IMR-90 (cell line): ENCODE results near the gene ZBED4. TPM values are rescaled to one million over a fixed set of nuclear protein-coding genes. Genes with fewer than 3 reads are reported as not detected.

Experiments
- ATAC-seq: fragments of 200-7000 bp; cut with Tn5 transposase; 2 replicates; pipeline ENCODE4 v1.9.1; 2020; ENCODE audit warnings: low read depth, mild to moderate bottlenecking, moderate library complexity
- BruUV-seq: library from RNA; stranded (reverse); fragments of 400-500 nt; replicated peaks from 2 replicates; lab custom pipeline; 2021; lab: Mats Ljungman, UMichigan
- CTCF ChIA-PET: fragments of 300-600 bp; formaldehyde crosslinking; extraction: SDS; loops from one replicate; lab custom pipeline; 2021; ENCODE audit warnings: antibody characterized with exemption; lab: Yijun Ruan, JAX
- POLR2A ChIA-PET: fragments of 300-600 bp; sonication (Branson Sonifier 250); formaldehyde crosslinking; loops from one replicate; lab custom pipeline; 2022; ENCODE audit warnings: antibody characterized with exemption; ENCODE audit not compliant: unreplicated experiment; lab: Charles Lee
- DNase-seq: peaks from one replicate; pipeline ENCODE4 v3.0.0; 2013
- H2AFZ ChIP-seq: replicated peaks from 2 replicates; pipeline ENCODE3; 2013; ENCODE audit warnings: low read length, mild to moderate bottlenecking; ENCODE audit not compliant: poor library complexity
- H2AK5ac ChIP-seq: 2 replicates; pipeline ENCODE4 v1.6.1; 2013; ENCODE audit warnings: low read depth, low read length, inconsistent platforms
- H2AK9ac ChIP-seq: replicated peaks from 2 replicates; pipeline ENCODE3; 2013; ENCODE audit warnings: mild to moderate bottlenecking, low read depth, low read length, moderate library complexity; ENCODE audit not compliant: poor library complexity
- H2BK120ac ChIP-seq: 2 replicates; pipeline ENCODE4 v1.6.1; 2013; ENCODE audit warnings: low read depth, low read length, inconsistent platforms
- H2BK15ac ChIP-seq: 3 replicates; pipeline ENCODE4 v1.6.1; 2013; ENCODE audit warnings: low read depth, low read length, inconsistent platforms
- H2BK20ac ChIP-seq: 2 replicates; pipeline ENCODE4 v1.6.1; 2013; ENCODE audit warnings: low read depth, mild to moderate bottlenecking, inconsistent platforms, low read length, moderate library complexity
- H2BK5ac ChIP-seq: 2 replicates; pipeline ENCODE4 v1.6.1; 2013; ENCODE audit warnings: mild to moderate bottlenecking, low read depth, low read length, inconsistent platforms; ENCODE audit not compliant: poor library complexity, severe bottlenecking
- H3K14ac ChIP-seq: replicated peaks from 2 replicates; pipeline ENCODE4 v1.6.1; 2013; ENCODE audit warnings: low read depth, low read length, inconsistent platforms
- H3K18ac ChIP-seq: 2 replicates; pipeline ENCODE4 v1.6.1; 2013; ENCODE audit warnings: low read depth, low read length, control low read depth
- H3K23ac ChIP-seq: 2 replicates; pipeline ENCODE4 v1.6.1; 2013; ENCODE audit warnings: low read depth, low read length, inconsistent platforms
- H3K27ac ChIP-seq: 2 replicates; pipeline ENCODE4 v1.5.1; 2013; ENCODE audit warnings: mild to moderate bottlenecking, control low read depth, low read length; ENCODE audit not compliant: insufficient read depth
- H3K27me3 ChIP-seq: 2 replicates; pipeline ENCODE4 v1.6.1; 2013; ENCODE audit warnings: low read length; ENCODE audit not compliant: control insufficient read depth, insufficient read depth
- H3K36me3 ChIP-seq: 2 replicates; pipeline ENCODE4 v1.6.1; 2013; ENCODE audit warnings: low read length, mixed read lengths; ENCODE audit not compliant: control insufficient read depth, insufficient read depth
- H3K4ac ChIP-seq: 2 replicates; pipeline ENCODE4 v1.6.1; 2013; ENCODE audit warnings: low read depth, low read length, inconsistent platforms
- H3K4me1 ChIP-seq: 2 replicates; pipeline ENCODE4 v1.6.1; 2013; ENCODE audit warnings: low read length, mixed read lengths; ENCODE audit not compliant: control insufficient read depth, insufficient read depth
- H3K4me2 ChIP-seq: 2 replicates; pipeline ENCODE4 v1.6.1; 2013; ENCODE audit warnings: low read depth, mild to moderate bottlenecking, control low read depth, low read length, moderate library complexity
- H3K4me3 ChIP-seq: 2 replicates; pipeline ENCODE4 v1.5.1; 2013; ENCODE audit warnings: low read depth, mild to moderate bottlenecking, control low read depth, low read length, moderate library complexity; ENCODE audit not compliant: insufficient read depth
- H3K56ac ChIP-seq: 2 replicates; pipeline ENCODE4 v1.6.1; 2013; ENCODE audit warnings: low read length, inconsistent platforms; ENCODE audit not compliant: insufficient read depth; ENCODE audit errors: extremely low read depth
- H3K79me1 ChIP-seq, 2 experiments: 2 replicates each; pipeline ENCODE4 v1.6.1; 2013; ENCODE audit warnings: low read length in 2 of 2, inconsistent platforms in 1 of 2, low read depth in 1 of 2
- H3K9ac ChIP-seq: 2 replicates; pipeline ENCODE4 v1.6.1; 2013; ENCODE audit warnings: low read depth, low read length, control low read depth
- H3K9me1 ChIP-seq: 2 replicates; pipeline ENCODE4 v1.6.1; 2013; ENCODE audit warnings: low read length, inconsistent platforms; ENCODE audit not compliant: insufficient read depth
- H3K9me3 ChIP-seq: 2 replicates; pipeline ENCODE4 v1.6.1; 2013; ENCODE audit warnings: low read length; ENCODE audit not compliant: control insufficient read depth, insufficient read depth
- H4K20me1 ChIP-seq: 2 replicates; pipeline ENCODE4 v1.6.1; 2013; ENCODE audit warnings: low read length, inconsistent platforms; ENCODE audit not compliant: insufficient read depth
- H4K5ac ChIP-seq: 2 replicates; pipeline ENCODE4 v1.6.1; 2013; ENCODE audit warnings: mild to moderate bottlenecking, low read depth, low read length, control low read depth
- H4K8ac ChIP-seq, 2 experiments: 2 replicates each; pipeline ENCODE4 v1.6.1; 2013; ENCODE audit warnings: low read depth in 2 of 2, low read length in 2 of 2, control low read depth in 1 of 2, inconsistent platforms in 1 of 2
- H4K91ac ChIP-seq: 2 replicates; pipeline ENCODE4 v1.6.1; 2013; ENCODE audit warnings: low read depth, low read length, inconsistent platforms; ENCODE audit not compliant: insufficient read depth
- BHLHE40 ChIP-seq: fragments of 150-350 bp; IDR thresholded peaks from 2 replicates; pipeline ENCODE4 v1.6.1; 2016; ENCODE audit warnings: mild to moderate bottlenecking, low read depth, low read length
- CEBPB ChIP-seq: IDR thresholded peaks from 2 replicates; pipeline ENCODE4 v1.6.1; 2012; ENCODE audit warnings: low read depth, low read length, improper control_type of control experiment
- CHD1 ChIP-seq: IDR thresholded peaks from 2 replicates; pipeline ENCODE4 v1.6.1; 2012; ENCODE audit warnings: low read depth, low read length, improper control_type of control experiment
- ELK1 ChIP-seq: fragments of 150-350 bp; IDR thresholded peaks from 2 replicates; pipeline ENCODE4 v1.6.1; 2016; ENCODE audit warnings: low read depth, mild to moderate bottlenecking, low read length, moderate library complexity, borderline replicate concordance
- FOS ChIP-seq: fragments of 150-350 bp; IDR thresholded peaks from 2 replicates; pipeline ENCODE4 v1.6.1; 2016; ENCODE audit warnings: low read depth, low read length
- MAFK ChIP-seq: IDR thresholded peaks from 2 replicates; pipeline ENCODE4 v1.6.1; 2012; ENCODE audit warnings: low read depth, low read length, improper control_type of control experiment
- MAZ ChIP-seq: IDR thresholded peaks from 2 replicates; pipeline ENCODE4 v1.6.1; 2012; ENCODE audit warnings: low read depth, mild to moderate bottlenecking, low read length, improper control_type of control experiment, moderate library complexity, borderline replicate concordance
- MXI1 ChIP-seq: IDR thresholded peaks from 2 replicates; pipeline ENCODE4 v1.6.1; 2012; ENCODE audit warnings: low read depth, mild to moderate bottlenecking, low read length, moderate library complexity, borderline replicate concordance
- NFE2L2 ChIP-seq: fragments of 150-350 bp; IDR thresholded peaks from 2 replicates; pipeline ENCODE4 v1.6.1; 2016; ENCODE audit warnings: low read depth, mild to moderate bottlenecking, low read length
- POLR2A ChIP-seq: IDR thresholded peaks from 2 replicates; pipeline ENCODE4 v1.6.1; 2012; ENCODE audit warnings: mild to moderate bottlenecking, low read depth, low read length
- RAD21 ChIP-seq: IDR thresholded peaks from 2 replicates; pipeline ENCODE4 v1.6.1; 2012; ENCODE audit warnings: low read length, improper control_type of control experiment
- RCOR1 ChIP-seq: IDR thresholded peaks from 2 replicates; pipeline ENCODE4 v1.6.1; 2012; ENCODE audit warnings: mild to moderate bottlenecking, low read length, improper control_type of control experiment; ENCODE audit not compliant: insufficient replicate concordance
- RFX5 ChIP-seq: IDR thresholded peaks from 2 replicates; pipeline ENCODE4 v1.8.0; 2012; ENCODE audit warnings: low read depth, mild to moderate bottlenecking, low read length, moderate library complexity
- SMC3 ChIP-seq: fragments of 150-350 bp; IDR thresholded peaks from 2 replicates; pipeline ENCODE4 v1.6.1; 2016; ENCODE audit warnings: low read depth, mild to moderate bottlenecking, antibody characterized with exemption, low read length, moderate library complexity
- USF2 ChIP-seq: fragments of 150-350 bp; IDR thresholded peaks from 2 replicates; pipeline ENCODE4 v1.6.1; 2017; ENCODE audit warnings: mild to moderate bottlenecking, antibody characterized with exemption, low read length, low read depth
- WGBS, 2 experiments: methylation state at CpG; one replicate each; pipeline versions ENCODE4 v1.1.5 to v1.1.7; 2013; ENCODE audit warnings: missing lambda C conversion rate in 2 of 2; ENCODE audit not compliant: insufficient read length in 1 of 2; ENCODE audit errors: extremely low coverage in 2 of 2; 5-methylcytosine and 5-hydroxymethylcytosine counted together
- dilution Hi-C: fragments of 300-500 bp; cut with HindIII; formaldehyde crosslinking; loops from one replicate; pipeline ENCODE4 v1.14.3; 2018; ENCODE audit warnings: low sequenced_read_pairs; ENCODE audit not compliant: unreplicated experiment
- in situ Hi-C: fragments of 300-500 bp; cut with MboI; formaldehyde crosslinking; loops from 3 replicates; pipeline ENCODE4 v1.14.3; 2019; ENCODE audit warnings: low sequenced_read_pairs, inconsistent platforms, mixed read lengths
- intact Hi-C: fragments of 100-400 bp; cut with micrococcal nuclease; formaldehyde crosslinking; loops from 2 replicates; pipeline ENCODE4 v1.10.0; 2022
- polyA plus RNA-seq, 3 experiments: library from polyadenylated mRNA; depleted of rRNA; stranded (reverse); fragments of >200 nt; gene quantifications; 2 replicates each; pipeline ENCODE4 v1.2.3, GENCODE V29; 2012; ENCODE audit warnings: low replicate concordance in 1 of 3
- total RNA-seq: library from RNA; depleted of rRNA; stranded (reverse); fragments of >200 nt; gene quantifications from 2 replicates; pipeline ENCODE4 v1.2.3, GENCODE V29; 2012
- TF ChIP-seq, protein P1 (sequence below): conservative IDR thresholded peaks from 2 replicates; pipeline ENCODE4 v1.5.1; 2012; ENCODE audit warnings: mild to moderate bottlenecking, low read depth, low read length, improper control_type of control experiment

Gene ZBED4
- total and polyA plus RNA-seq, 2 of the 4 experiments (the other 2 are of a cell fraction), result 9.3 to 10.5 TPM

GRCh38 chr22:49858827-49859226 lies 5.2 kb downstream of the ZBED4 start:
- Histone ChIP-seq H2BK5ac (no peak overlapping the region), H3K56ac (no peak overlapping the region), H2BK120ac (no peak overlapping the region), H3K4me3 (no peak overlapping the region), H3K9ac (no peak overlapping the region), H4K8ac (no peak overlapping the region), H3K4me1 (peaks cover 6% of the 10 kb centered on the region), H2AFZ (no peak overlapping the region), H3K9me3 (no peaks in the 10 kb centered on the region), H2AK9ac (peak overlapping the region; percentile 44), H4K5ac (no peak overlapping the region), H3K4me2 (no peak overlapping the region), H2AK5ac (no peak overlapping the region), H3K79me1 (peaks cover 15 to 70% of the 10 kb centered on the region in 2 experiments), H3K27ac (no peak overlapping the region), H4K20me1 (peaks cover 85% of the 10 kb centered on the region), H3K27me3 (no peaks in the 10 kb centered on the region), H4K91ac (no peak overlapping the region), H3K9me1 (peaks cover 9% of the 10 kb centered on the region; the same call in 1 of the 2 replicates), H3K23ac (no peak overlapping the region), H3K4ac (no peak overlapping the region), H3K18ac (no peak overlapping the region), H2BK20ac (no peak overlapping the region), H2BK15ac (no peak overlapping the region), H3K14ac (no peak overlapping the region), H3K36me3 (peaks cover 5% of the 10 kb centered on the region)
- ATAC-seq (no peak), DNase-seq (no peak)
- POLR2A ChIA-PET, result no interaction called here
- no TSS peak for BruUV-seq
- in situ Hi-C loops, result no loop called here
- TF ChIP-seq MAZ (no peak), POLR2A (no peak), RFX5 (no peak), ELK1 (no peak), NFE2L2 (no peak), MAFK (no peak), BHLHE40 (no peak), RAD21 (no peak), SMC3 (no peak), FOS (no peak), USF2 (no peak), CEBPB (no peak), MXI1 (no peak), CHD1 (no peak), RCOR1 (no peak)
- TF ChIP-seq, protein P1, sequence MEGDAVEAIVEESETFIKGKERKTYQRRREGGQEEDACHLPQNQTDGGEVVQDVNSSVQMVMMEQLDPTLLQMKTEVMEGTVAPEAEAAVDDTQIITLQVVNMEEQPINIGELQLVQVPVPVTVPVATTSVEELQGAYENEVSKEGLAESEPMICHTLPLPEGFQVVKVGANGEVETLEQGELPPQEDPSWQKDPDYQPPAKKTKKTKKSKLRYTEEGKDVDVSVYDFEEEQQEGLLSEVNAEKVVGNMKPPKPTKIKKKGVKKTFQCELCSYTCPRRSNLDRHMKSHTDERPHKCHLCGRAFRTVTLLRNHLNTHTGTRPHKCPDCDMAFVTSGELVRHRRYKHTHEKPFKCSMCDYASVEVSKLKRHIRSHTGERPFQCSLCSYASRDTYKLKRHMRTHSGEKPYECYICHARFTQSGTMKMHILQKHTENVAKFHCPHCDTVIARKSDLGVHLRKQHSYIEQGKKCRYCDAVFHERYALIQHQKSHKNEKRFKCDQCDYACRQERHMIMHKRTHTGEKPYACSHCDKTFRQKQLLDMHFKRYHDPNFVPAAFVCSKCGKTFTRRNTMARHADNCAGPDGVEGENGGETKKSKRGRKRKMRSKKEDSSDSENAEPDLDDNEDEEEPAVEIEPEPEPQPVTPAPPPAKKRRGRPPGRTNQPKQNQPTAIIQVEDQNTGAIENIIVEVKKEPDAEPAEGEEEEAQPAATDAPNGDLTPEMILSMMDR, result no peak
- intact Hi-C loops, result no loop called here
- dilution Hi-C loops, result no loop called here
- 100% methylated on average over 3 of the region's 14 CpGs; no CpG with 5 or more reads in 1 of the 2 experiments for WGBS, 2 experiments
- CTCF ChIA-PET, result no interaction called here
